ENCODE results near the gene PYCARD. TPM values are rescaled to one million over a fixed set of nuclear protein-coding genes. Genes with fewer than 3 reads are reported as not detected.

The PYCARD gene
- total RNA-seq, 4 donors from 2014 or later, result 27.8 to 64.5 (median 46.7) TPM

- TF ChIP-seq EP300 (IDR thresholded peaks at IDR 0.05), result no peak
- TF ChIP-seq CTCF (IDR thresholded peaks at IDR 0.05), result no peak
- H3K36me3 ChIP-seq, result no peaks in the 10 kb centered on the region
- WGBS, 2 donors, result 93 to 96% methylated on average over 3 of the region's 3 CpGs
These were observed 22.6 kb upstream of the PYCARD start for GRCh38 chr16:31225193-31225592.

DNA sequence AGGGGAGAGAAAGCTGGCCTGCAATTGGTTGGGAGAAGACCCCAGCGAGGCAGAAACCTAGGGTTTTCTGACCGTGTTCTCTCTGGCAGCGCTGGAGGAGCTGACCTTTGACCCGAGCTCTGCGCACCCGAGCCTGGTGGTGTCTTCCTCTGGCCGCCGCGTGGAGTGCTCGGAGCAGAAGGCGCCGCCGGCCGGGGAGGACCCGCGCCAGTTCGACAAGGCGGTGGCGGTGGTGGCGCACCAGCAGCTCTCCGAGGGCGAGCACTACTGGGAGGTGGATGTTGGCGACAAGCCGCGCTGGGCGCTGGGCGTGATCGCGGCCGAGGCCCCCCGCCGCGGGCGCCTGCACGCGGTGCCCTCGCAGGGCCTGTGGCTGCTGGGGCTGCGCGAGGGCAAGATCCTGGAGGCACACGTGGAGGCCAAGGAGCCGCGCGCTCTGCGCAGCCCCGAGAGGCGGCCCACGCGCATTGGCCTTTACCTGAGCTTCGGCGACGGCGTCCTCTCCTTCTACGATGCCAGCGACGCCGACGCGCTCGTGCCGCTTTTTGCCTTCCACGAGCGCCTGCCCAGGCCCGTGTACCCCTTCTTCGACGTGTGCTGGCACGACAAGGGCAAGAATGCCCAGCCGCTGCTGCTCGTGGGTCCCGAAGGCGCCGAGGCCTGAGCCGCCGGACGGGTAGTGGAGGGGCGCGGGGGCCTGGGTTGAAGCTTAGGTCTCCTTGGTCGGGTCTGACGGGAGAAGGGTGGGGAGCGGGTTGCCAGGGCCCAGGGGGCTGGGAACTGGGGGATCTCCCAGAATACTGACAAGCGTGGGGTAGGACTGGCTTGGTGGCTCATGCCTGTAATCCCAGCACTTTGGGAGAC lies 21.8 kb upstream of the PYCARD start:
- Histone ChIP-seq H3K4me3 (no peak overlapping the region), H3K27ac (no peak overlapping the region), H3K4me1 (no peaks in the 10 kb centered on the region), H3K36me3 (no peaks in the 10 kb centered on the region), H3K27me3 (peaks cover 0 to 12% of the 10 kb centered on the region in 2 donors), H3K9me3 (no peaks in the 10 kb centered on the region)
- DNase-seq (ENCODE audit: low spot score in 2 of 2), result no peak
- no peak for TF ChIP-seq CTCF (IDR thresholded peaks at IDR 0.05)
- no peak for TF ChIP-seq POLR2A (IDR thresholded peaks at IDR 0.05)
- TF ChIP-seq EP300 (IDR thresholded peaks at IDR 0.05), result no peak
- 78 to 90% methylated on average over 46 to 77 of the region's 80 CpGs for WGBS, 2 donors

More at GRCh38 chr16:31225193-31225592, 22.6 kb upstream of the PYCARD start:
- no peak overlapping the region for H3K4me3 ChIP-seq
- no peak for DNase-seq (ENCODE audit: low spot score in 2 of 2)
- H3K27me3 ChIP-seq, result peaks cover 0 to 4% of the 10 kb centered on the region in 2 donors
- H3K9me3 ChIP-seq, result no peaks in the 10 kb centered on the region
- H3K27ac ChIP-seq, result no peak overlapping the region
- H3K4me1 ChIP-seq, result no peaks in the 10 kb centered on the region

DNA sequence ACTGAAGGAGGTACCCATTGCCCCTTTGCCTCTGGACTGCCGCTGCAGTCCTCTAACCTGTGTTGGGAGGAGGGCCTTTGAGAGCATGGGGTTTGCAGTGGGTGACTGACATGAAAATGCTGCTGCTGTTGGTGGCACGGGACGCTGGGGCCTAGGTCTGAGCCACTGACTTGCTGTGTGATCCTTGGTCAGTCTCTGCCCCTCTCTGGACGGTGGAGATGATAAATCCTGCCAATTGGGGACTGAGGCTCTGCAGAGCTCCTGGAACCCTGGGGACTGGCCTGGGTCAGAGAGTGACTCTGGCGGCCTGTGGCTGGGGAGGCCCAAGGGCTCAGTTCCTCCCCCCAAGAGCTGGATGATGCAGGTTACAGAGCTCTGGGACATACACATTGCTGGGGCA lies 20.5 kb upstream of the PYCARD start:
- TF ChIP-seq POLR2A (IDR thresholded peaks at IDR 0.05) (no peak), CTCF (IDR thresholded peaks at IDR 0.05) (no peak), EP300 (IDR thresholded peaks at IDR 0.05) (no peak)
- H3K36me3 ChIP-seq, result no peaks in the 10 kb centered on the region
- no peaks in the 10 kb centered on the region for H3K4me1 ChIP-seq
- H3K27me3 ChIP-seq, result peaks cover 0 to 20% of the 10 kb centered on the region in 2 donors
- no peak overlapping the region for H3K4me3 ChIP-seq
- no peak overlapping the region for H3K27ac ChIP-seq
- H3K9me3 ChIP-seq, result no peaks in the 10 kb centered on the region
- no peak for DNase-seq (ENCODE audit: low spot score in 2 of 2)
- WGBS, 2 donors, result 83 to 96% methylated on average over 3 to 5 of the region's 5 CpGs

DNA sequence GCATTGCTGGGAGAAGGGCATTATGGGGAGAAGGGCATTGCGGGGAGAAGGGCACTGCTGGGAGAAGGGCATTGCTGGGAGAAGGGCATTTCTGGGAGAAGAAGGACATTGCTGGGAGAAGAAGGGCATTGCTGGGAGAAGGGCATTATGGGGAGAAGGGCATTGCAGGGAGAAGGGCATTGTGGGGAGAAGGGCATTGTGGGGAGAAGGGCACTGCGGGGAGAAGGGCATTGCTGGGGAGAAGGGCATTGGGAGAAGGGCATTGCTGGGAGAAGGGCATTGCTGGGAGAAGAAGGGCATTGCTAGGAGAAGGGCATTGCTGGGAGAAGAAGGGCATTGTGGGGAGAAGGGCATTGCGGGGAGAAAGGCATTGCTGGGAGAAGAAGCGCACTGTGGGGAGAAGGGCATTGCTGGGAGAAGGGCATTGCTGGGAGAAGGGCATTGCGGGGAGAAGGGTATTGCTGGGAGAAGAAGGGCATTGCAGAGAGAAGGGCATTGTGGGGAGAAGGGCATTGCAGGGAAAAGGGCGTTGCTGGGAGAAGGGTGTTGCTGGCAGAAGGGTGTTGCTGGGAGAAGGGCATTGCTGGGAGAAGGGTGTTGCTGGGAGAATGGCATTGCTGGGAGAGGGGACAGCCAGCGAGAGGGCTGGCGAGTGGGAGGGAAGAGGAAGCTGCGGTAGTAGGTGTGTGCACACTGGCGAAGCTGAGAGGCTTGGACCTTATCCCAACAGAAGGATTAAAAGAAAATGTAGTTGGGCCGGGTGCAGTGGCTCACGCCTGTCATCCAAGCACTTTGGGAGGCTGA lies 19.0 kb upstream of the PYCARD start:
- WGBS, 2 donors, result 72 to 78% methylated on average over 12 of the region's 12 CpGs
- Histone ChIP-seq H3K4me1 (peaks cover 0 to 6% (median 5%) of the 10 kb centered on the region in 4 donors), H3K9me3 (no peaks in the 10 kb centered on the region), H3K27me3 (peaks cover 0 to 35% of the 10 kb centered on the region in 2 donors), H3K36me3 (no peaks in the 10 kb centered on the region), H3K27ac (no peak overlapping the region), H3K4me3 (no peak overlapping the region)
- no peak for DNase-seq (ENCODE audit: low spot score in 2 of 2)
- TF ChIP-seq POLR2A (IDR thresholded peaks at IDR 0.05), result no peak
- TF ChIP-seq CTCF (IDR thresholded peaks at IDR 0.05), result no peak
- TF ChIP-seq EP300 (IDR thresholded peaks at IDR 0.05), result no peak

Measured in tibial nerve (tissue), 4 donors.